Measurements from ENCODE around the gene BHLHE23. TPM values are rescaled to one million over a fixed set of nuclear protein-coding genes. Genes with fewer than 3 reads are reported as not detected.

BHLHE23 gene
- total and polyA plus RNA-seq, 4 donors, result not detected

DNA sequence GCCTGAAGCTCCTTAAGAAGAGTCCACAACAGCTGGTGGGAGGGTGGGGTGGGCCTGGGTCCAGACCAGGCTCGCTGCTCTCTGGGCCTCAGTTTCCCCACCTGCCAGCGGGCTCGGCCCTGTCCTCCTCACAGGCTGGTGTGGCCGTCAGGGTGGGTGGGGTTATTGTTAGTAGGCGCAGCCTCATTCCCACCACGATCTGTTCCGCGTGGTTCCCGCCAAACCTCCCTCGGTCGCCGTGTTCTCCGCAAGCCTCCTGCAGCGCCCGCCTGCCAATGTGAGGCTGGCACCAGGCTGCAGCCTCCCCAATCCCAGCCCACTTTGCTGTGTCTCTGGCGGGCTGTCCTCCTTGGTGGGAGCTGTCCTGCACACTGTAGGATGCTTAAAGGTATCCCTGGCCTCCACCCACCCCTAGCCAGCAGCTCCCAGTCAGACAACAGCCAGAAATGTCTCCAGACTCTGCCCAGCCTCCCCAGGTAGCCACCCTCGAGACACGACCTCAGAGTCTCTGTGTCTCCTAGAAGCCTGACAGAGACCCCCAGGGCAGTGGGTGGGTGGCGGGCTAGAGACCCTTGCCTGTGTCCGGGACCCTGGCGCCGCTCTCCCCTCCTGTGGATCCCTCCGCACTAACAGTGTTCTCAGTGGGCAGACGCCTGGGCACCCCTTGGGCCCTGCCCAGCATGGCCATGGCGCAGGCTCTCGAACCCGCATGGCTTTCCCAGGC, 39.0 kb downstream of the BHLHE23 start:
- no peak for TF ChIP-seq CTCF (IDR thresholded peaks at IDR 0.05; ENCODE audit: control extremely low read depth, extremely low read depth)
- H3K27ac ChIP-seq (ENCODE audit: low read depth in 1 of 2, low read length in 1 of 2), result no peak overlapping the region

GRCh38 chr20:62967149-62967501, 39.6 kb downstream of the BHLHE23 start:
- Histone ChIP-seq H3K9ac (ENCODE audit: insufficient read depth in 1 of 2, low read length in 2 of 2) (no peak overlapping the region), H3K36me3 (ENCODE audit: control insufficient read depth in 4 of 4, insufficient read depth in 4 of 4, low read length in 4 of 4) (peaks cover 0 to 4% (median 0%) of the 10 kb centered on the region in 4 donors), H3K27ac (ENCODE audit: low read depth in 1 of 2, low read length in 1 of 2) (no peak overlapping the region), H3K4me1 (ENCODE audit: control insufficient read depth in 5 of 5, insufficient read depth in 5 of 5, low read length in 5 of 5) (peaks cover 0 to 3% (median 0%) of the 10 kb centered on the region in 5 donors), H3K4me3 (no peak overlapping the region), H3K27me3 (ENCODE audit: control insufficient read depth in 3 of 3, insufficient read depth in 3 of 3, low read length in 2 of 3) (peaks cover 0 to 6% (median 2%) of the 10 kb centered on the region in 3 donors), H3K9me3 (ENCODE audit: control insufficient read depth in 4 of 4, insufficient read depth in 3 of 4, low read length in 3 of 4) (no peaks in the 10 kb centered on the region)
- WGBS, 2 donors, result 93 to 94% methylated on average over 6 of the region's 6 CpGs
- no peak for DNase-seq
- no peak for TF ChIP-seq CTCF (IDR thresholded peaks at IDR 0.05; ENCODE audit: control extremely low read depth, extremely low read depth)
- ATAC-seq (ENCODE audit: insufficient read depth, low FRiP score), result no peak

More for the DNA sequence above, 39.0 kb downstream of the BHLHE23 start:
- Histone ChIP-seq H3K9ac (ENCODE audit: insufficient read depth in 1 of 2, low read length in 2 of 2) (no peak overlapping the region), H3K4me1 (ENCODE audit: control insufficient read depth in 5 of 5, insufficient read depth in 5 of 5, low read length in 5 of 5) (peaks cover 0 to 3% (median 0%) of the 10 kb centered on the region in 5 donors), H3K36me3 (ENCODE audit: control insufficient read depth in 4 of 4, insufficient read depth in 4 of 4, low read length in 4 of 4) (peaks cover 0 to 4% (median 0%) of the 10 kb centered on the region in 4 donors), H3K9me3 (ENCODE audit: control insufficient read depth in 4 of 4, insufficient read depth in 3 of 4, low read length in 3 of 4) (no peaks in the 10 kb centered on the region), H3K4me3 (no peak overlapping the region), H3K27me3 (ENCODE audit: control insufficient read depth in 3 of 3, insufficient read depth in 3 of 3, low read length in 2 of 3) (peaks cover 0 to 7% (median 7%) of the 10 kb centered on the region in 3 donors)
- ATAC-seq (ENCODE audit: insufficient read depth, low FRiP score) (no peak), DNase-seq (no peak)
- 89 to 90% methylated on average over 27 of the region's 27 CpGs for WGBS, 2 donors

DNA sequence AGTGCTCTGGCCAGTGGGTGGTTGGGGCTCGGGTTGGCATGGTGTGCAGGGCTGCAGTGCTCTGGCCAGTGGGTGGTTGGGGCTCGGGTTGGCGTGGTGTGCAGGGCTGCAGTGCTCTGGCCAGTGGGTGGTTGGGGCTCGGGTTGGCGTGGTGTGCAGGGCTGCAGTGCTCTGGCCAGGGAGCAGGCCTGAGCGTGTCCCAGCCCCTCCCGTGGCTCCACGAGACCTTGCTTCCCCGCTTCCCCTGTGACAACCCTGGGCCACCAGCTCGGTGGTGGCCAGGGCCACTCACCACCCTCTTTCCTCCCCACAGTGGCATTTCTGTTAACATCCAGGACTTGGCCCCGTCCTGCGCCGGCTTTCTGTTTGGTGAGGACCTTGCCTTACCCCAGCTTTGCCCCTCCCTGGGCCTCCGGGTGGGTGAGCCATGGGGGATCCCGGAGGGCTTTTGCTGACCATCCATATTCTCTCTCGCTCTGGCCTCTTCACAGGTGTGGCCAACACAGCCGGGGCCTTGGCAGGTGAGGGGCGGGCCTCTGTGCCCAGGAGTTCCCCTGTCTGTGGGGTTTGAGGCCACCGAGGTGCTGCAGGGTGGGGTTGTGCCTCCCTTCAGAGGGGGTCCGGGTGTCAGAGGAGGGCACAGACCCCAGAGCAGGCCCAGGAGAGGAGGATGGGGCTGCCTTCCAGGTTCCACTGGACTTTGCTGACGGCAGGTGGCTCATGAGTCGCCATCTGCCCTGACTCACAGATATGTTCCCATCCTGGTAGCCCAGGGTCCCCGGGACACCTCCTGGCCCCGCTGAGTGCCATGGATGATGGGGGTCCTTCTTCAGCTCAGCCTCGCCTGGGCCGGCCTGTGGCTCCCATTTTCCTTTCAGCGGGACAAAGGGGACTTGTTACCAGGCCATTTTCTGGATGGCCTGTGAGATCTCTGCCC, 40.3 kb downstream of the BHLHE23 start:
- DNase-seq, result no peak
- 94 to 95% methylated on average over 26 of the region's 27 CpGs for WGBS, 2 donors

More for the DNA sequence above, 40.3 kb downstream of the BHLHE23 start:
- no peak for TF ChIP-seq CTCF (IDR thresholded peaks at IDR 0.05; ENCODE audit: control extremely low read depth, extremely low read depth)
- H3K27me3 ChIP-seq (ENCODE audit: control insufficient read depth in 3 of 3, insufficient read depth in 3 of 3, low read length in 2 of 3), result no peaks in the 10 kb centered on the region
- no peak overlapping the region for H3K27ac ChIP-seq (ENCODE audit: low read depth in 1 of 2, low read length in 1 of 2)
- H3K9ac ChIP-seq (ENCODE audit: insufficient read depth in 1 of 2, low read length in 2 of 2), result no peak overlapping the region
- ATAC-seq (ENCODE audit: insufficient read depth, low FRiP score), result no peak
- peaks cover 0 to 4% (median 0%) of the 10 kb centered on the region in 4 donors for H3K36me3 ChIP-seq (ENCODE audit: control insufficient read depth in 4 of 4, insufficient read depth in 4 of 4, low read length in 4 of 4)
- peaks cover 0 to 3% (median 0%) of the 10 kb centered on the region in 5 donors for H3K4me1 ChIP-seq (ENCODE audit: control insufficient read depth in 5 of 5, insufficient read depth in 5 of 5, low read length in 5 of 5)
- H3K9me3 ChIP-seq (ENCODE audit: control insufficient read depth in 4 of 4, insufficient read depth in 3 of 4, low read length in 3 of 4), result no peaks in the 10 kb centered on the region
- H3K4me3 ChIP-seq, result no peak overlapping the region
